NOMO-1 treated with DMSO at 0.1 percent for 48 hours (cell line): Measurements from ENCODE around the gene SUMO2.
"Not testable (repeated sequence)": the region's sequence is repeated elsewhere in the genome, so short reads cannot be mapped to it uniquely, and the experiment has no call there.

Experiments
- DNase-seq: peaks from one replicate; lab custom pipeline; 2025; ENCODE audit not compliant: unreplicated experiment; lab: John Stamatoyannopoulos, UW

SUMO2 gene

GRCh38 chr17:75182319-75182568 lies 515 bp downstream of the SUMO2 start:
- no peak for DNase-seq

GRCh38 chr17:75181608-75182318 lies 996 bp downstream of the SUMO2 start:
- no peak for DNase-seq

DNA sequence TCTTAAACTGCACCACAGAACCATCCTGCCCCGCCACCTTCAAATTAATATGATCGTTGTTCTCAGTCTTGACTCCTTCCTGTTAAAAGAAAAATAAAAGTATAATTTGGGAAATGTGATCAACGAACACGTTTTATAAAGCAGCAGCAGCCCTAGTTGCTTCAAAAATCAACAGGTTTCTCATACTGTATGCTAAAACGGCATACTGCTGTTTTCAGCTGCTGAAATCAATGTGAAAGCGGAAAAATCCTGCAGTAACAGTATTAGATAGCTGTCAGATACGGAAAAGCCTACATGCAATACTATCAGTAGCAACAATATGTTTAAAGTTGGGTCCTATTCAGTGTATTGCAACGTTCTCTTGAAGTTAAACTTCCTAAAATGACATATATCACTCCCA lies 1.6 kb downstream of the SUMO2 start:
- DNase-seq: no peak

DNA sequence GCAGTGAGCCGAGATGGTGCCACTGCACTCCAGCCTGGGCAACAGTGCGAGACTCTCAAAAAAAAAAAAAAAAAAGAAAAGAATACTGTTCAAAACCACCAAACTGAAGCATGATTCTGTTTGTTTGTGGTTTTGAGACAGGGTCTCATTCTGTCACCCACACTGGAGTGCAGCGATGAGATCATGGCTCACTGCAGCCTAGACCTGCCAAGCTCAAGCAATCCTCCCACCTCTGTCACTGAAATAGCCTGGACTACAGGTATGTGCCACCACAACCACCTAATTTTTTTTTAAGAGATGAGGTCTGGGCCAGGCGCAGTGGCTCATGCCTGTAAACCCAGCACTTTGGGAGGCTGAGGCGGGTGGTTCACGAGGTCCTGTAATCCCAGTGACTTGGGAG lies 4.3 kb downstream of the SUMO2 start:
- no peak for DNase-seq

DNA sequence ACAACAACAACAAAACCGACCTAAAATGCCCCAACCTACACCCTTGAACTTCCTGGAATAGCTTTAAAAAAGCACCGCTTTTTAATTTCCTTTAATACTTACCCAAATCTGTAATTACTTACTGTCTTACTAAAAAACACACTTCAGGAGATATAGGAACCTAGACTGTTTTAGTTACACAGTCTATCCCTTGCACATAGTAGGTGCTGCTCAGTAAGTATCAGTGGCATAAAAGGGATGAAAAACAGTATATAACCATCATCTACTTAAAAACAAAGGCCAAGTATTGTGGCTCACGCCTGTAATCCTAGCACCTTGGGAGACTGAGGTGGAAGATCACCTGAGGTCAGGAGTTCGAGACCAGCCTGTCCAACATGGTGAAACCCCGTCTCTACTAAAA lies 6.1 kb downstream of the SUMO2 start:
- no peak for DNase-seq

- DNase-seq: no peak
Observed at GRCh38 chr17:75174996-75175395, 7.8 kb downstream of the SUMO2 start.

DNA sequence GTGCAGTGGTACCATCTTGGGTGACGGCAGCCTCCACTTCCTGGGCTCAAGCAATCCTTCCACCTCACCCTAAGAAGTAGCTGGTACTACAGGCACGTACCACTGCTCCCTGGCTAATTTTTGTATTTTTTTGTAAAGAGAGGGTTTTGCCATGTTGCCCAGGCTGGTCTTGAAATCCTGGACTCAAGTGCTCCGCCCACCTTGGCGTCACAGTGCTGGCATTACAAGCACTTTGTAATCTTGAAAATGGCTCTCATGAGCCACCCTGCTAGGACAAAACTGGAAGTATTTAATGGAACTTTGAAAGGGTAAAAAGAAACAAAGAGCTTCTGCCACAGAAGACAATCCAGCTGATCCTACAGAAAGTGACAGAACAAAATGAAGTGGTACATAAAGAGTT lies 9.2 kb downstream of the SUMO2 start:
- no peak for DNase-seq

DNA sequence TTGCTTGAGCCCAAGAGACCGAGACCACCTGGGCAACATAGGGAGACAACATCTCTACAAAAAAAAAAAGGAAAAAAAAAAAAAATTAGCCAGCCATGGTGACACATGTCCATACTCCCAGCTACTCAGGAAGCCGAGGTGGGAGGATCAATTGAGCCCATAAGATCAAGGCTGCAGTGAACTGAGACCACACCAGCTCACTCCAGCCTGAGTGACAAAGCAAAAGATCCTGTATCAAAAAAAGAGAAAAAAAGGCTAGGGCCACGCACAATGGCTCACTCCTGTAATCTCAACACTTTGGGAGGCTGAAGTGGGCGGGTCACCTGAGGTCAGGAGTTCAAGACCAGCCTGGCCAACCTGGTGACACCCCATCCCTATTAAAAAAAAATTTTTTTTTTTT lies 13.8 kb downstream of the SUMO2 start:
- no peak for DNase-seq

DNA sequence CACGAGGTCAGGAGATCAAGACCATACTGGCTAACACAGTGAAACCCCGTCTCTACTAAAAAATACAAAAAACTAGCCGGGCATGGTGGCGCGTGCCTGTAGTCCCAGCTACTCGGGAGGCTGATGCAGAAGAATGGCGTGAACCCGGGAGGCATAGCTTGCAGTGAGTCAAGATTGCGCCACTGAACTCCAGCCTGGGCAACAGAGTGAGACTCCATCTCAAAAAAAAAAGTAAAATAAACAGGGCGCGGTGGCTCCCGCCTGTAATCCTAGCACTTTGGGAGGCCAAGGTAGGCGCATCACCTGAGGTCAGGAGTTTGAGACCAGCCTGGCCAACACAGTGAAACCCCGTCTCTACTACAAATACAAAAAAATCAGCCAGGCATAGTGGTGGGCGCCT lies 18.2 kb downstream of the SUMO2 start:
- DNase-seq: not testable (repeated sequence)

DNA sequence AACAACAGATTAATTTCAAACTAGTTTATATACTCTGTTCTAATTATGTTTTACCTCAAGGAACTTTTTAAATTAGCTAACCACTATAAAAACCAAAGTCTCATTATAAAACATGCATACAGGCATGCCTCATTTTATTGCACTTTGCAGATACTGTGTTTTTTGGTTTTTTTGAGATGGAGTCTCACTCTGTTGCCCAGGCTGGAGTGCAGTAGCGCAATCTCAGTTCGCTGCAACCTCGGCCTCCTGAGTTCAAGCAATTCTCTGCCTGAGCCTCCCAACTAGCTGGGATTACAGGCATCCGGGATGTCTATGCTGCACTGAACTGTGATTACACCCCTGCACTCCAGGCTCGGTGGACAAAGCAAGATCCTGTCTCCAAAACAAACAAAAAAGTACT lies 19.7 kb downstream of the SUMO2 start:
- DNase-seq: no peak

- DNase-seq: no peak
Observed at GRCh38 chr17:75160211-75160610, 22.5 kb downstream of the SUMO2 start.

DNA sequence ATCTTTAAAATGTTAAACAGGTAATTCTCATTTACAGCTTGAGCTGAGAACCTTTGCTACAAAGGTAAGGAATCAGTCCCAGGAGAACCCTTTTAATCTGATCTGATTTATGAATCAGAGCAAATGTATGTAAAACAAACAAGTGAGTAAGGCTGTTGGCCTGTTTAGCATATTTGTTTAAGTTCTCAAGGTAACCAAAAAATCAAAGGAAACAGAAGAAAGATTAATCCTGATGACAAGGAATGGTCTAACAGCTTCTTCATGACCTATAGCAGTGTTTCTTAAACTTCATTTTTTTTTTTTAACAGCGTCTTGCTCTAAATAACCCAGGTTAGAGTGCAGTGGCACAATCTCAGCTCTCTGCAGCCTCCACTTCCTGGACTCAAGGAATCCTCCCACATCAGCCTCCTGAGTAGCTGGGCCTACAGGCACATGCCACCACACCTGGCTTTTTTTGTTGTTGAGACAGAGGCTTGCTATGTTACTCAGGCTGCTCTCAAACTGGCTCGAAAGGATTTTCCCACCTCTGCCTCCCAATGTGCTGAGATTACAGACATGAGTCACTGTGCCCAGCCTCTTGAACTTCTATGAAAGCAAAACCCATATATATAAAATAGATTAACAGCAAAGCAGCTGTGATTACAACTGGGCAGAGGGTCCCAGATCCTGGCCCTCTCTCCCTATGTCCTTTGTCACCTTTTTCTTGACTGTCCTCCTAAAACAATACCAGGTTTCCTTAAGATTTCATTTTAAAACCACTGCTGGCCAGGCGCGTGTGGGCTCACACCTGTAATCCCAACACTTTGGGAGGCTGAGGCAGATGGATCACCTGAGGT lies 23.3 kb downstream of the SUMO2 start:
- no peak for DNase-seq

- DNase-seq: not testable (repeated sequence)
Observed at GRCh38 chr17:75158480-75158879, 24.3 kb downstream of the SUMO2 start.

GRCh38 chr17:75155191-75155601 lies 27.6 kb downstream of the SUMO2 start:
- DNase-seq: no peak

DNA sequence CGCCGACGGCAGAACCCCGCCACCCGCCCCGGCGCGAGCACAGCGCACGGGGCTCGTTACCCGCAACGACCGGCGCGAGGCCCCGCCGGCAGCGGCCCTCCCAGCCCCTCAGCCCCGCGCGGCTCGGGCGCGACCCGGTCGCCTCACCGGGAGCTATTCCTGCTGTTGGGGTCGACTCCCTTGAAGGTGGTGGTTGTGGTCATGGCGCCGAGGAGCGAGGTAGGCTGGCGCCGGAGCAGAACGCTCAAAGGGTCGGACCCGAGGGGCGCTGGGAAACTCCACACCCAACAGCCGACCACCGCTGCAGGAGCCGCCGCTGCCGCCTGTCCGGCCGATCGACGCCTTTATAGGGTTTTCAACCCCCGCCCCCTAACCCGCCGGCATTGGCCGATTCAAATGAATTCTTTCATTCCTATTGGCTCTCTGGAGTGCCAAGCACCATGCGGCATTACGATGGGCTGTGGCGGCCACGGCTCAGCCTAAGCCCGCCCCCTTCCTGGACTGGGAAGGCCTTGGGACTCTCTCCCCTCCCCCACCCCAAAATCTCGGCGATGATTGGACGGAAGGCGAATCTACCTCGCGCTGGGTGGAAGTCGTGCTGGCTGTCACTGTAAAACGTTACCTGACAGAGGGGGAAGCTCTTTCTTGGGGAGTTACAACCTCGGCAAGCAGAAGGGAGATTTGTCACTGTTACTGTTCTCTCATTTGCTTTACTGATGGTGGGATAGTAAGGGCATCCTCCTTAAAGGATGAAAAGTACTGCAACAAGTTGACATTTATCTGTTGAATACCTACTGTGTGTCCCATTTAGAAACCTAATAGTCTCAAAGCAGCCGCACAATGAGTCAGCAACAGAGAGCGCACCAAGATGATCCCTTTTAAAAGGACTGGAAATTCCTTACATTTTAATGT lies 28.3 kb downstream of the SUMO2 start, which contains the start of gene JPT1:
JPT1 (minus strand) TSS at position 318 of the 912 bp plus-strand sequence; CDS start at position 203, 115 bp downstream.
- peak; percentile 97 for DNase-seq

DNA sequence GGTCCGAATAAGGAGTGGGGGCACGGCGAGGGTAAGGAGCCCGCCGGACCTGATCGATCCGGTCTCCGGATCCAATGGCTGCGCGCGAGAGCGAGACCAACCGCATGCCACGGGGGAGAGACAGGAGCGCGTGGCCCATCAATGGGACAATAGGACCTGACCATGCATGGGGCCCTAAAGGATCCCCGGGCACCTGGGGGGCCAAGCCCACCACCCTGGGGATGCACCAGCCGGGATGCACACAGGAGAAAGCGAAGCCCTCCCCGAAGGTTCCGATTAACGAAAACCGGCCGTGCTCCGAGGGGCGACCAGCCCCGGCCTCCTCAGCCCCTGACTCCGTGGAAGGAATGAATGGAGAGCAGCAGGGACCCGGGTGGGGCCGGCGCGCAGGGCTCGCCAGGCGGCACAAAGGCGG lies 29.0 kb downstream of the SUMO2 start:
- DNase-seq: no peak

GRCh38 chr17:75152922-75153779 lies 29.6 kb downstream of the SUMO2 start:
- DNase-seq: peak; percentile 61

DNA sequence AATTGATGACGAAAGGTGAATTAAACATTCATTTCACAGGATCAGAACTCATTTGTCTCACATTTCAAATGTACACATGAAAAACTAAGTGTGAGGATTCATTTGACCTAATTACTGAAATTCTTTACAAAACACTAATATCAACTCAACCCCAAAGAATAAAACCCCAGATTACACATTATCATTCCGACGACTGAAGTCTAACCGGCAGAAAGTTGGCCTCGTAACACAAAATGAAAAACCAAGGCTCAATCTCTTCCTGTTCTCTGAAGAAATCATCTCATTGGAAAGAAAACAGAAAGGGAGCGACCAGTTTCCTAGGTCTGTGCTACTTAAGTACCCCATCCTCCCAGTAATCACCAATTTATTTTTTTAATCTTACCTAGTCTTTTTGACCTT lies 30.2 kb downstream of the SUMO2 start:
- DNase-seq: no peak

DNA sequence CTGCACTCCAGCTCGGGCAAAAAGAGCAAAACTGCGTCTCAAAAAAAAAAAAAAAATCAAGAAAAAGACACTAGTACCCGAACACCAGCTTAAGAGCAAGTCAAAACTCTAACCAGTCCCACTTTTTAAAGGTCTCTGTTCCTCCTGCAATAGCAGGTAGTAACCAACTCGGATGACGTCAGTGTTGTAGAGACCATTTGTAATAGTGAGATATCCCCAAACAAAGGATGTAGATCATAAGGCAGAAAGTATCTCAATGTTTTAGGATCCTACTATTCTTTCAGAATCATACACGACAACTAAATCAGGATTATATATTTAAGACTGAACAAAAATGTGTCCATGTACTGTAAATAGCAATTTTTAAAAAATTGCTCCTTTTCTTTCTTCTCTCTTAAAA lies 30.8 kb downstream of the SUMO2 start:
- DNase-seq: no peak

GRCh38 chr17:75147878-75148546 lies 34.7 kb downstream of the SUMO2 start:
- peak; percentile 7 for DNase-seq
